Smooth muscle cell of the brain vasculature (primary cell): ENCODE measurements around the gene IL16.

Experiments
- DNase-seq: peaks from one replicate; pipeline ENCODE4 v3.0.0-alpha.2; 2012; ENCODE audit warnings: low read depth, low spot score

Gene IL16

DNA sequence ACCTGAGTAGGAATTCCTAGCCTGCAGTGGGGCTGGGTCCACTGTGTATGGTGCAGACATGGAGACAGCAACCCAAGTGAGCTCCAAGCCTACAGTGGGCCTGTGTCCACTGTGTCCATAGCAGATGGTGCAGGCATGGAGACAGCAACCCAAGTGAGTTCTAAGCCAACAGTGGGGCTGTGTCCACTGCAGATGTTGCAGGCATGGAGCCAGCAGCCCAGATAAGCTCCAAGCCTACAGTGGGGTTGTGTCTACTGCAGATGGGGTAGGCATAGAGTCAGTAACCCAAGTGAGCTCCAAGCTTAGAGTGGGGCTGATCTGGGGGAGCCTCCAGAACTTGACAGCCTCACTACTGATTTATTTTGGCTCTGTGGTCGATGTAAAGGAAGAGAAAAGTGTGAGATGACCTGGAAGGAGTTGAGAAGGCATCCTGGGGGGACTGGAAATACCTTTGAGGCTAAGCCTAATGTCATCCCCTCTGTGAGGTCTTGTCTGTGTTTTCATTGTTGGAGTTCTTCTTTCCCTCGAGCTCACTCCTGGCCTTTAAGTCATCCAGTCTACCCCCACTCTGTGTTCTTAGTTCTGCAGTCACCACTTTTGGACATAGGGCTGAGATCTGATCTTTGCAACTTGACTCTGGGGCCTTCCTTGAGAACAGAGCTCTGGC is 22.4 kb upstream of the IL16 start:
- no peak for DNase-seq

DNA sequence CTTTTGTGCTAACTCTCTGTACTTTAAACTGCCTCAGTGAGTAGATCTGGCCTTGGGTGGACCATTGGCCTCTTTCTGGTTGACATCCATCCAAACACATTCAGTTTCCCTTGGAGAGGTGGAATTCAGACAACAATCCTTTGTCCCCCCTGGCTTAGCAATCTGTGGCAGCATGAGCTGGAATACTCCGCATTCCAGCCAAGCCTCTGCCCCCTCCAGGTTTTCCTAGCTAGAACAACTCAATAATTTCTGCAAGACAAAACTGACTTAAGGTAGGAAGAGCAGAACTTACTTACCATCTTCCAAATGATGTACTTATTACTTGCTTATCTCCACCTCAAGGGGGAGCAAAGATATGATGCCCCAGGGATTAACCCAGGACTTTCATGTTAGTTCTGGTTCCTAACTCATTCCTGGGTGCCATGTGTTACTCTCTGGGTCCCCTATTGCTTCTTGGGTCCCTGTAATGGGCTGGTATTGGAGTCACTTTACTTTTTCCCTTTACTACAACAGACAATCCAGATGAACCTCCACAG is 21.8 kb upstream of the IL16 start:
- DNase-seq = no peak

DNA sequence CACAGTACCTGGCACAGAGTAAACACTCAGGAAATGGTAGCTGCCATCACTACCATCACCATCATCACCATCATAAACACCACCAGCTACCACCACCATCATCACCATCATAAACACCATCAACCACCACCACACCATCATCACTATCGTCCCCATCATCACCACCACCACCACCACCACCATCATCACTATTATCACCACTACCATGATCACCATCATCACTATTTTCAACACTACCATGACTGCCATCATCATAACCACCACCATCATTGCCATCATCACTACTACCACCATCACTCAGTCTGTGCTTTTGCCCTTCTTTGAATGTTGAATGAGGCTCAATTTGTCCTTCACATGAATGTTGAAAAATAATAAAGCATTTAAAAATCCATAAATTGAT is 21.2 kb upstream of the IL16 start:
- DNase-seq = no peak

DNA sequence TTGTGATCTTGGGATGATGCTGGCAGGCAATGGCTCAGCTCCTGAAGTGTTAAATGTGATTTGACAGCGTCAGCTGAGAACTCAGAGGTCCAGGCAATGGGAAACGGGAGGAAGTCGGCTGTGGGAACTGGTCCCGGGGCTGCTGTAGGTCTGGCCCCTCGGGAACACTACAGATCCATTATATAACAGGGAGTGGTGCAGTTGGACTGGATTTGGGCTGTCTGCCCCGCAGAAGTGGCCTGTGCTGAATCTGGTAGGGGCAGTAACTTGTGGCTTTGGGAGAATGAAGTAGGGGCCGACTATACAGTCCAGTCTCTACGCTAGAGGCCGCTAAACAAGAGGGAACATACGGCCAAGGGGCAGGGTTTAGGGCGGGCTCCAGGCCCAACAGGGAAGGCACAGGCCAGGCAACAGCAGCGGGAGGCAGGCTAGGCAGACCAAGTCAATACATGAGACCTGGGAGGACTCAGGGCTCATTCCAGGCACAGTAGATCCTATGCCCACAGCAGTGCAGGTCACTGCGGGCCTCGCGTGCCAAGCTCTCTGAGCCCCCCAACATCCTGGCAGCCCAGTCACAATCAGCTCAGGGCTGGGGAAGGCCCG is 20.3 kb upstream of the IL16 start:
- DNase-seq = no peak

DNA sequence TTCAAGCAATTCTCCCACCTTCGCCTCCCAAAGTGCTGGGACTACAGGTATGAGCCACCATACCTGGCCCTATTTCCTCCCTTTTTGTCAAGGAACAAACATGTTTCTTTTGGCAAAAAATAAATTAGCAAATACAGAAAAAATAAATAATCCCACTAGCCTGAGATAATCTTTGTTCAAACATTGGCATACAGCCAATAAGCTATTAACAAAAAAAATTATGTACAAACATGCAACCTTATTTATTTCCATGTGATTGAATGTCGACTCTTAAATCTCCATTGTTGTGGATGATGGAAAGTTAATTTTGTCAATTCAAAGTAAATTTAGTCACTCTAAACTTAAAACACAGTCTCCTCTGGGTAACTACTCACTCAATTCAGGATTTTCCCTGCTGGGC is 18.3 kb upstream of the IL16 start:
- no peak for DNase-seq

DNA sequence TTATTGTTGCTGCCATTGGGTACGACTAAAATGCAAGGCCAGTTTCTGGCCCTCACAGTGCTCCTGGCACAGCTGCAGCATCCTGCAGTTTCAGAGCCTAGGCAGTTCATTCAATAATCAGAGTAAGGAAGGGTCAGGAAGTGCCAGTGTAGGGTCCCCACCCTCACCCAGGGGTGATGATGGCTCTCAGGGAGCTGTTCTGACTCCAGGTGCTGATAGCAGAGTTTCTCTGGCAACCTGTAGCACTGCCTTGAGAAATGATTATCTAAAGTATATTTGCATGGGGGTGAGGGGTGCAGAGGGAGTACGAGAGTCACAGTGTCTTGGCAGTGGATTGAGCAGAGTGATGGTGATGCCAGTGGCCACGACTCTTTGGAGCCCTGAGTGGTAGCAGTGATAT is 15.5 kb upstream of the IL16 start:
- no peak for DNase-seq

DNA sequence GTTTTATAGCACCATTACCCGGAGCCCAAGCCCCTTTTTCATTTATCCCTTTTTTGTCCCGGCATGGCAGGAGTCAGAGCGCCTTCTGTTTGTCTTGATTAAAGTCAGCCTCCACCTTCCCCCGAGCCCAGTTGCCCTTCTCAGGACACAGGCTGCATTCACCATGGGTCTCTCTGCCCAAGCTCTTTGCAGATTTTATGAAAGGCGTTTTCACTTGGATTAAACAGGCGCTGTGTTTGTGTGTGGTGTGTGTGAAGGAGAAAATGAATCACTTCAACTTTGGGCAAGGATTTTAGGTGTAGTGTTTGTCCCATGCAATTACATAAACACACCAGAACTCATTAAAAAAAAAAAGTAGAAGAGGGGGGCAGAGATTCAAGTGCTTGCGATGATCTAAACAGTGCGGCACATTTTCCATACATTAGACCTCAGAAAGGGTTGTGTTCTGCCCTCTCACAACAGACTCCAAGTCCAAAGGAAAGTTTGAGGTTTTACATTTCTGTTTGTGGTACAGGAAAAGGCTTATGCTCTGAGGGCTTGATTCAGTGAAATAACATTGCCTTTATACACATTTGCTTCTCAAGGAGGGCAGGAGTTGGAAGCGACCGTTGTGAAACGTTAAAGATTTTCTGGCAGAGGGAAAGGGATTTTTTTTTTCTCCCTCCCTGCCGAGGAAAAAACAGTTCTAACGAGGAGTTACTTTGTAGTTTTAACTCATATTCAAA is 14.5 kb upstream of the IL16 start:
- no peak for DNase-seq

DNA sequence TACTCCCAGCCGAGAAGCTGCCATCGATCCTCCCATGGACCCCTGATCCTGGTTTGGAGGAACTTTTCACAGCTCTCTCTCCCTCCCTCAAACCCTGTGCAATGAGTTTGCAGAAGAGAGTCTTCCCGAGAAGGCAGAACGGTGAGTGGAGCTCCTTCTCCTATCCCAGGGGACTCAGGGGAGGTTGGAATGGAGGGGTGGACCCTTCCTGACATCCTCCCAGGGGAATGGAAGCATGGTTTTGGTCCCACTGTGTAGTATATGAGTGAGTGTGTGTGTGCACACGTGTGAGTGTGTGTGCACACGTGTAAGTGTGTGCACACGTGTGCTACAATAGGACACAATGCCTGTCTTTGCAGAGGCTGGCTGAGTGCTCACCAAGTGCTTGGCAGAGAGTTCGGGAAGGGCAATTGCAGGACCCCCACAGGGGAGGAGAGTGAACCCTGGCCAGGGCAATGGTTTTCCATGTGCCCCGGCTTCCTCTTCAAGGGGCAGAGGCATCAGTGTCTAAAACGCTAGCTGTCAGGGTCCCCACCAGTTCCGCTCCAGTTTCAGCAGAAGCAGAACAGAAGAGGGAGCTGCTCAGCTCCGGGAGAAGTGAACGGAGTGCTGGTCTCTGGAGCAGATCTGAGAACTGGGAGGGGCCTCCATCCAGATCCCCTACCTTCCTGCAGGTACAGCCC is 13.8 kb upstream of the IL16 start:
- DNase-seq = no peak

GRCh38 chr15:81183439-81183775 is 13.3 kb upstream of the IL16 start:
- DNase-seq = no peak

DNA sequence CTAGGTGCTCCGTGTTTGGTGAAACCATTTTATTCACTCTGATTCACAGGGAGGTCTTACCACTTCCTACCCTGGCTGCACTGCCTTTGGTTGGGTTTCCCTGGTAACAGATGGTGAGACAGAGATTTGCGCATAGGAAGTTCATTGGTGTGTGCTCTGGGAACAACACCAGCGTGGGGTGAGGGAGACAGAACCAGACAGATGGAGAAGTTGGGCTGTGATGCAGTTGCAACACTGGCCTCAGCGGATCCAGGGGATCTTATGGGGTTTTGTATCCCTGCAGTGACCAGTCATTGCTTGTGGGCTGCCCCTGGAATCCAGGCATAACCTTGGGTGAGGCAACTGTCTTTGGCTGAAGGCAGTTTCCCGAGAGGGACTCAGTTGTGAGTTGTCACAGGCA is 12.5 kb upstream of the IL16 start:
- DNase-seq = no peak

DNA sequence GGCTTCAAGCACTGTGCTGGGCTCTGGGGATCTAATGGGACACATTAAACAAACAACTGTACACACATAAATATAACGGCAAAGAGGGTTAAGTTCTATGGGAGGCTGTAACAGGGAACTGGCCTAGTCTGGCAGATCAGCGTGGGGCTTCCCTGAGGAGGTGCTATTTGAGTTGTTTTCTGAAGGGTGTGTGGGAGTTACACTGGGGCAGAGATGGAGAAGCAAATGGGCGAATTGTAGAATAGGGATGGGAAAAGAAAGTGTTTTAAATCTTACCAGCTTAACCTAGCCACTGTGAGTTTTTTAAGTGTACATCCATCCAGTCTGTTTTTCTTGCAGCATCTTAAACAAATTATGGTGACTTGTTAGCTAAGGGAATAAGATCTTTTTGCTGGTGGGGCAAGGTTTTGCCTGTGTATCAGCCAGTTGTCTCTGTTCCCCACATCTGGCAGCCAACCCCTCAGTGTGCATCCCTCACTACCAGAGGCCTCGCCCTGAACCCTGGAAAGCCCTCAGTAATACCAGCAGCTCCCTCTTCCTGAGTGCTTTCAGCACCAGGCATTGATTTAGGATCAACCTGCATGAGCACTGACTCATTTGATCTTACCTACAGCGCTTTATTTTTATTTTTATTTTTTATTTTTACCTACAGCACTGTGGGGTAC is 10.9 kb upstream of the IL16 start:
- no peak for DNase-seq

DNA sequence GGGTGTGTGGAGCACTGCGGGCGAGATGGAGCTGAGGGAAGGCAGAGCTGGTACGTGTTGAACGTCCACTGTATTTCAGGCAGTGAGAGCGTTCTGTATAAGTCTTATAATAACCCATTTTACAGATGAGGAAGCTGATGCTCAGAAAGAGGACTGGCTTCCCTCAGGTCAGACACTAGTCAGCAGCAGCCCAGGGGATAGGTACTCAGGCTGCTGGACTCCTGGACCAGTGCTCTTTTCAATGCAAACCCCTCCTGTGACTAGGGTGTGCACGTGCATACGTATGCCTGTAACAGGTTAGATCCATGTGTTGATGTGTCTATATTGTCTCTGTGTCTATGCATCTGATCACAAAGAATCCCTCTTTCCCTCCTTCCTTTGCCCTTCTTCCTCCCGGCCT is 8.3 kb upstream of the IL16 start:
- no peak for DNase-seq

- DNase-seq = no peak
Measured at GRCh38 chr15:81189583-81190283, 6.9 kb upstream of the IL16 start.

- DNase-seq = no peak
Measured at GRCh38 chr15:81190922-81191507, 5.7 kb upstream of the IL16 start.

DNA sequence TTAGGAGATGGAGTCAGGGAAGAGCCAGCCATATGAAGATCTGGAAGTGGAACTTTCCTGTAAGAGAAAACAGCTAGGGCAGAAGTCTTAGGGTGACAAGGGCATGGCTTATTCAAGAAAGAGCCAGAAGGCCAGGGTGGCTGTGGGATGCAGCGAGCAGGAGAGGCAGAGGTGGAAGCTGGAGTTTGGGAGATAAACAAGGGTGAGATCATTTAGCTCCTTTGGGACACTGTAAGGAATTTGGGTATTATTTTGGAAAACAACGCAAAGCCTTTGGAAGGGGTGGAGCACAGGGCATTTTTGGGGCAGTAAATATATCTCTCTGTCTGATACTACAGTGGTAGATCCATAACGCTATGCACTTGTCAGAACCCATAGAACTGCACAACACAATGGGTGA is 5.0 kb upstream of the IL16 start:
- no peak for DNase-seq

DNA sequence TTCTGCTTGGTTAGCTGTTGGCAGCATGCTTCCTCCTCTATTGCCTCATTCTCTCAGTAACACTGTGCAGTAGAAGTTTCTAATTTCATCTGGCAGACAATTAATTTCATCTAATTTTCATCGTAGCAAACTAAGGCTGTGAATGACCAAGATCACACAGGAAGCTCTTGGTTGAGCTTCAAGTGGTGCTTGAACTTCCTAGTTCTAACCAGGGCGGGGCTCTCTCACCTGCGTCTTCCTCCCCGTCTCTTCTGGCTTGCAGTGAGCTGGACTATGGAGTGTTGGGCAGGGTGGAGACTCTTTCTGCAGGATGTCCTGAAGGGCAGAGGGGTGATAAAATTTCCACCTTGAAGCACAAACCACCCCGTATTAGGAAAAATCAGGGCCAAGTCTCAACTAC is 2.0 kb upstream of the IL16 start:
- no peak for DNase-seq

DNA sequence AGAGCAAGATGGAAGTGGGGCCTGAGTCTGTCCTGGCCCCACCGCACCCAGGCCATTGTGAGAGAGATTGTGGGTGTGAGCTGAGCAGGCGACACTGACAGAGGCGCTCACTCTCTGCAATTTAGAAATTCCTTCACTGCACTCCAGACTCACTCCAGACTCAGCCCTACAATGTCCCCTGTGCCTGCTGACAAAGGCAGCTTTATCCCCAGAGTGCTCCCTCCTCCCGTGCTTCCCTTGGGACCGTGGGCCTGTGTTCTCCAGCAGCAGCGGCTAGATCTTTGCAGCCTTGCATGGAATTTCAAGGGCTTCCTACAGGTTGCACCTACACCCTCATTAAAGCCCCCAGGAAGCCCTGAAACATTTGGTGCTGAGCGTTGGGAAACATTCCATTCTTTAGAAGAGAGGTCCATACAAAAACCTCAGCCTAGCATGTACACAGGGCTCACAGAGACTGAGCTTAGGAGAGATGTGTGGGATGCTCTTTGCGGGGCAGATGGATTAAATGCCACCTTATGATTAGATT is 1.3 kb upstream of the IL16 start:
- DNase-seq = no peak

DNA sequence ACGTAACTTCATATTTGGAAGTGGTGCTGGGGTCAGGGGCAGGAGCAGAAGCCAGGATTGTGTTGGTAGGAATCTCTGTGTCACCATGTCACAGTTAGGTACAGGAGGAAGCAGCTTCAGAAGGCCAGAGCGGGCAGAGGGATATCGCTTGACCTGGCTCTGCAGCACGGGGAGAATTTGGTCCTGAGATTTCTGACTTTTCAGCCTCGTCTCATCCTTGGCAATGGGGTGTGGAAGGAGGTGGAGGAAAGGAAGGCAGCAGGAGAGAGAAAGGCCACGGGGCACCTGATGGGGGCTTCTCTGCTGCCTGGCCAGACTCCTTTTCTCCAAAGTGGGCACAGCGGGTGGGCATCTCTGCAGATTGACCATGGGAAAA is 564 bp downstream of the IL16 start:
- DNase-seq = no peak

- no peak for DNase-seq
Measured at GRCh38 chr15:81197688-81198281, 1.1 kb downstream of the IL16 start.

GRCh38 chr15:81199031-81199779 is 2.5 kb downstream of the IL16 start:
- no peak for DNase-seq
